SK-N-SH (cell line): ENCODE measurements around the gene SC5D. TPM values are rescaled to one million over a fixed set of nuclear protein-coding genes. Genes with fewer than 3 reads are reported as not detected.
A peak's percentile ranks its signal among the peaks of the same experiment; 100 is the strongest.

ENCODE experiments used
- CTCF ChIA-PET: fragments of 300-600, 350-600 bp; formaldehyde crosslinking; extraction: SDS; loops from one replicate; lab custom pipeline; 2021; lab: Yijun Ruan, JAX
- POLR2A ChIA-PET: fragments of 350-600 bp; sonication (Branson Sonifier 250); formaldehyde crosslinking; extraction: SDS; loops from one replicate; lab custom pipeline; 2020; ENCODE audit warnings: antibody characterized with exemption, inconsistent platforms; lab: Yijun Ruan, JAX
- DNase-seq: peaks from one replicate; pipeline ENCODE4 v3.0.0; 2012
- H2AFZ ChIP-seq: fragments of 200-600 bp; sonication (generic); 2 replicates; pipeline ENCODE4 v1.8.1; 2016; ENCODE audit warnings: antibody characterized with exemption, mild to moderate bottlenecking, low read depth
- H3F3A ChIP-seq: fragments of 200-600 bp; sonication (generic); replicated peaks from 2 replicates; pipeline ENCODE3; 2016; ENCODE audit warnings: antibody characterized with exemption, mild to moderate bottlenecking; ENCODE audit not compliant: insufficient read depth
- H3K27ac ChIP-seq, 2 experiments: fragments of 200-500 bp in 1 of 2; fragments of 200-600 bp in 1 of 2; sonication (Bioruptor generic) in 1 of 2; sonication (generic), shearing (Covaris generic) in 1 of 2; 2 replicates each; pipeline versions ENCODE4 v1.5.1 to v1.6.1; 2014 to 2016; ENCODE audit warnings: low read depth in 2 of 2, inconsistent platforms in 1 of 2, low read length in 1 of 2, mild to moderate bottlenecking in 1 of 2, mixed read lengths in 1 of 2
- H3K27me3 ChIP-seq: fragments of 200-600 bp; sonication (generic), shearing (Covaris generic); 2 replicates; pipeline ENCODE4 v1.6.1; 2016; ENCODE audit warnings: mixed run types; ENCODE audit not compliant: insufficient read depth
- H3K36me3 ChIP-seq, 2 experiments: fragments of 200-500 bp in 1 of 2; fragments of 200-600 bp in 1 of 2; sonication (Bioruptor generic) in 1 of 2; sonication (generic) in 1 of 2; replicated peaks in 1 of 2; 2 replicates each; pipeline versions ENCODE3 to v1.5.1; 2014 to 2016; ENCODE audit warnings: low read length in 1 of 2, mild to moderate bottlenecking in 1 of 2; ENCODE audit not compliant: insufficient read depth in 2 of 2, control insufficient read depth in 1 of 2
- H3K4me1 ChIP-seq, 2 experiments: fragments of 200-500 bp in 1 of 2; fragments of 200-600 bp in 1 of 2; sonication (Bioruptor generic) in 1 of 2; sonication (generic), shearing (Covaris generic) in 1 of 2; 2 replicates each; pipeline versions ENCODE4 v1.5.1 to v1.6.1; 2014 to 2016; ENCODE audit warnings: low read depth in 1 of 2, low read length in 1 of 2, mixed run types in 1 of 2; ENCODE audit not compliant: insufficient read depth in 2 of 2, control insufficient read depth in 1 of 2
- H3K4me2 ChIP-seq: fragments of 200-600 bp; sonication (generic), shearing (Covaris generic); 2 replicates; pipeline ENCODE4 v1.6.1; 2017; ENCODE audit warnings: mixed run types
- H3K4me3 ChIP-seq, 2 experiments: fragments of 200-500 bp in 1 of 2; fragments of 200-600 bp in 1 of 2; sonication (Bioruptor generic) in 1 of 2; sonication (generic), shearing (Covaris generic) in 1 of 2; 2 replicates each; pipeline versions ENCODE4 v1.5.1 to v1.8.1; 2014 to 2016; ENCODE audit warnings: low read depth in 2 of 2, inconsistent platforms in 1 of 2, low read length in 1 of 2, mild to moderate bottlenecking in 1 of 2, mixed read lengths in 1 of 2, moderate library complexity in 1 of 2
- H3K79me2 ChIP-seq: fragments of 200-600 bp; sonication (generic); 2 replicates; pipeline ENCODE4 v1.8.1; 2017; ENCODE audit warnings: mild to moderate bottlenecking; ENCODE audit not compliant: insufficient read depth
- H3K9ac ChIP-seq: fragments of 200-600 bp; sonication (generic); 2 replicates; pipeline ENCODE4 v1.6.1; 2017; ENCODE audit warnings: mixed run types
- H3K9me2 ChIP-seq: fragments of 200-600 bp; sonication (generic); 2 replicates; pipeline ENCODE4 v1.6.1; 2017; ENCODE audit warnings: mixed run types
- H3K9me3 ChIP-seq: fragments of 200-600 bp; sonication (generic); 2 replicates; pipeline ENCODE4 v1.6.1; 2017; ENCODE audit warnings: mixed run types, mild to moderate bottlenecking, moderate library complexity
- H4K20me1 ChIP-seq: fragments of 200-600 bp; sonication (generic); 2 replicates; pipeline ENCODE4 v1.6.1; 2017; ENCODE audit warnings: mild to moderate bottlenecking, mixed run types; ENCODE audit not compliant: insufficient read depth
- CHD2 ChIP-seq: fragments of 150-350 bp; IDR thresholded peaks from 2 replicates; pipeline ENCODE4 v1.6.1; 2018; ENCODE audit warnings: low read length; ENCODE audit not compliant: partially characterized antibody
- CTCF ChIP-seq: fragments of 200-600 bp; sonication (generic); IDR thresholded peaks from 2 replicates; pipeline ENCODE4 v1.6.1; 2017; ENCODE audit warnings: antibody characterized with exemption, mild to moderate bottlenecking, moderate library complexity
- ELF1 ChIP-seq: IDR thresholded peaks from 2 replicates; pipeline ENCODE4 v1.4.0; 2012
- EP300 ChIP-seq, 2 experiments: IDR thresholded peaks; 2 replicates each; pipeline versions ENCODE4 v1.4.0 to v1.6.1; 2012; ENCODE audit warnings: borderline replicate concordance in 1 of 2, low read depth in 1 of 2, low read length in 1 of 2
- EZH2phosphoT487 ChIP-seq: fragments of 200-600 bp; sonication (generic); IDR thresholded peaks from 2 replicates; pipeline ENCODE4 v1.6.1; 2017; ENCODE audit warnings: low read depth, mixed run types, mild to moderate bottlenecking, antibody characterized with exemption, moderate library complexity, borderline replicate concordance
- FOSL2 ChIP-seq: IDR thresholded peaks from 2 replicates; pipeline ENCODE4 v1.4.0; 2012; ENCODE audit warnings: low read depth, mild to moderate bottlenecking, moderate library complexity, borderline replicate concordance
- GABPA ChIP-seq: IDR thresholded peaks from 2 replicates; pipeline ENCODE4 v1.4.0; 2012; ENCODE audit warnings: low read depth, mild to moderate bottlenecking
- JUND ChIP-seq: IDR thresholded peaks from 2 replicates; pipeline ENCODE4 v1.4.0; 2012
- MEF2A ChIP-seq: IDR thresholded peaks from 2 replicates; pipeline ENCODE4 v1.4.0; 2012; ENCODE audit warnings: low read depth, borderline replicate concordance
- POLR2AphosphoS5 ChIP-seq: IDR thresholded peaks from 2 replicates; pipeline ENCODE4 v1.6.1; 2012; ENCODE audit warnings: low read depth, low read length
- RAD21 ChIP-seq: IDR thresholded peaks from 2 replicates; pipeline ENCODE4 v1.6.1; 2012; ENCODE audit warnings: mild to moderate bottlenecking, low read length
- RCOR1 ChIP-seq: fragments of 150-350 bp; IDR thresholded peaks from 2 replicates; pipeline ENCODE4 v1.6.1; 2017; ENCODE audit warnings: antibody characterized with exemption, low read length
- SIN3A ChIP-seq: IDR thresholded peaks from 2 replicates; pipeline ENCODE4 v1.6.1; 2012; ENCODE audit warnings: low read depth, mild to moderate bottlenecking, low read length, moderate library complexity, borderline replicate concordance
- SMC3 ChIP-seq: IDR thresholded peaks from 2 replicates; pipeline ENCODE4 v1.6.1; 2012; ENCODE audit warnings: low read depth, low read length, improper control_type of control experiment
- TCF12 ChIP-seq: IDR thresholded peaks from 2 replicates; pipeline ENCODE4 v1.4.0; 2012
- USF2 ChIP-seq: fragments of 150-350 bp; IDR thresholded peaks from 2 replicates; pipeline ENCODE4 v1.6.1; 2017; ENCODE audit warnings: antibody characterized with exemption, low read length, low read depth, borderline replicate concordance
- WGBS: methylation state at CpG from one replicate; pipeline ENCODE4 v1.1.6; 2017; ENCODE audit warnings: low lambda C conversion rate; 5-methylcytosine and 5-hydroxymethylcytosine counted together
- polyA plus RNA-seq, 3 experiments: library from polyadenylated mRNA; depleted of rRNA; stranded (reverse); fragments of >200 nt; gene quantifications; 2 replicates each; pipeline ENCODE4 v1.2.3, GENCODE V29; 2012

The SC5D gene
- polyA plus RNA-seq, 1 of the 3 experiments (the other 2 are of a cell fraction) = 8.9 TPM

- CTCF ChIA-PET = no interaction called here
- no peak overlapping the region for H3K9ac ChIP-seq
- H3F3A ChIP-seq = no peaks in the 10 kb centered on the region
- DNase-seq = no peak
- POLR2A ChIA-PET = no interaction called here
- H3K4me1 ChIP-seq = peaks cover 0 to 2% of the 10 kb centered on the region in 2 experiments; a peak in 1 of 4 replicates
- H3K36me3 ChIP-seq = no peaks in the 10 kb centered on the region
- no peaks in the 10 kb centered on the region; the same call in 1 of the 2 replicates for H3K27me3 ChIP-seq
- H3K9me3 ChIP-seq = no peaks in the 10 kb centered on the region
- no peaks in the 10 kb centered on the region for H4K20me1 ChIP-seq
- no peaks in the 10 kb centered on the region for H3K9me2 ChIP-seq
- no peak overlapping the region for H3K4me2 ChIP-seq
- WGBS = 60% methylated on average over 7 of the region's 7 CpGs
- H3K4me3 ChIP-seq = no peak overlapping the region
- H3K27ac ChIP-seq = no peak overlapping the region
- H3K79me2 ChIP-seq = no peaks in the 10 kb centered on the region
- TF ChIP-seq JUND (no peak), RAD21 (peak; percentile 34; the same call in 1 of the 2 replicates), FOSL2 (no peak)
- H2AFZ ChIP-seq = no peak overlapping the region
Observed at GRCh38 chr11:121321614-121322243, 29.2 kb downstream of the SC5D start.

- Histone ChIP-seq H3K27me3 (no peaks in the 10 kb centered on the region; the same call in 1 of the 2 replicates), H2AFZ (no peak overlapping the region), H3K79me2 (no peaks in the 10 kb centered on the region), H4K20me1 (no peaks in the 10 kb centered on the region), H3K9me3 (no peaks in the 10 kb centered on the region), H3K9ac (no peak overlapping the region), H3K4me3 (no peak overlapping the region), H3F3A (no peaks in the 10 kb centered on the region), H3K4me1 (peaks cover 0 to 2% of the 10 kb centered on the region in 2 experiments; a peak in 1 of 4 replicates), H3K27ac (no peak overlapping the region), H3K9me2 (no peaks in the 10 kb centered on the region), H3K4me2 (no peak overlapping the region), H3K36me3 (no peaks in the 10 kb centered on the region)
- TF ChIP-seq EP300 (IDR thresholded peaks at IDR 0.05; ENCODE audit: borderline replicate concordance in 1 of 2, low read depth in 1 of 2, low read length in 1 of 2) (no peak), CTCF (0 out of 2 replicates have a peak, but pooled peaks have one; percentile 8)
- WGBS = 65% methylated on average over 6 of the region's 6 CpGs
- ChIA-PET POLR2A (interaction anchor here (0.6 kb wide), 1 partner anchor 76 kb away, joined by 3 read pairs; no protein-coding TSS in a partner anchor), CTCF (interaction anchor here (1.0 to 1.8 kb wide), 3 partner anchors 12 to 268 kb away, joined by 3 to 8 read pairs (median 3); no protein-coding TSS in a partner anchor)
- no peak for DNase-seq
Observed at GRCh38 chr11:121323046-121323607, 30.6 kb downstream of the SC5D start.

GRCh38 chr11:121326230-121326629 is 33.7 kb downstream of the SC5D start:
- Histone ChIP-seq H3K9me3 (no peaks in the 10 kb centered on the region), H2AFZ (no peak overlapping the region), H4K20me1 (no peaks in the 10 kb centered on the region), H3K27me3 (no peaks in the 10 kb centered on the region; the same call in 1 of the 2 replicates), H3K27ac (no peak overlapping the region), H3K4me1 (no peaks in the 10 kb centered on the region), H3K4me3 (no peak overlapping the region), H3K4me2 (no peak overlapping the region), H3K9ac (no peak overlapping the region), H3K9me2 (no peaks in the 10 kb centered on the region), H3K36me3 (no peaks in the 10 kb centered on the region), H3F3A (no peaks in the 10 kb centered on the region), H3K79me2 (no peaks in the 10 kb centered on the region)
- CTCF ChIA-PET = interaction anchor here (1.2 to 1.4 kb wide), 2 partner anchors 782 to 1179 kb away, joined by 3 read pairs; no protein-coding TSS in a partner anchor
- POLR2A ChIA-PET = no interaction called here
- no peak for DNase-seq
- 39% methylated on average over 4 of the region's 4 CpGs for WGBS
- TF ChIP-seq USF2 (no peak), CTCF (no peak), CHD2 (no peak), MEF2A (no peak), GABPA (no peak), RAD21 (no peak), ELF1 (no peak), SIN3A (no peak), JUND (no peak), FOSL2 (no peak), EZH2phosphoT487 (no peak), TCF12 (no peak), POLR2AphosphoS5 (no peak), RCOR1 (no peak), SMC3 (no peak)
